Neuronal stem cell (in vitro differentiated cells): Measurements from ENCODE around the gene NPAS2.

Experiments used
- DNase-seq: peaks from one replicate; pipeline ENCODE4 v3.0.0-alpha.2; 2013; ENCODE audit warnings: low spot score
- H2AFZ ChIP-seq: one replicate; pipeline ENCODE4 v1.6.1; 2013; ENCODE audit warnings: mild to moderate bottlenecking, low read length, inconsistent platforms
- H2AK5ac ChIP-seq: 2 replicates; pipeline ENCODE4 v1.6.1; 2013; ENCODE audit warnings: low read depth, mild to moderate bottlenecking, inconsistent platforms, low read length, moderate library complexity, mixed read lengths
- H2BK120ac ChIP-seq: 2 replicates; pipeline ENCODE4 v1.6.1; 2013; ENCODE audit warnings: low read depth, mild to moderate bottlenecking, inconsistent platforms, low read length, moderate library complexity, mixed read lengths
- H2BK12ac ChIP-seq: one replicate; pipeline ENCODE4 v1.6.1; 2013; ENCODE audit warnings: low read length, inconsistent platforms
- H2BK15ac ChIP-seq: 2 replicates; pipeline ENCODE4 v1.6.1; 2013; ENCODE audit warnings: mild to moderate bottlenecking, low read length, inconsistent platforms, mixed read lengths
- H2BK5ac ChIP-seq: one replicate; pipeline ENCODE4 v1.6.1; 2013; ENCODE audit warnings: inconsistent platforms, mild to moderate bottlenecking, low read length, moderate library complexity
- H3K14ac ChIP-seq: one replicate; pipeline ENCODE4 v1.6.1; 2013; ENCODE audit warnings: low read length, inconsistent platforms
- H3K18ac ChIP-seq: 2 replicates; pipeline ENCODE4 v1.6.1; 2013; ENCODE audit warnings: low read length, inconsistent platforms
- H3K23ac ChIP-seq: 2 replicates; pipeline ENCODE4 v1.6.1; 2013; ENCODE audit warnings: low read depth, mild to moderate bottlenecking, mixed read lengths, low read length, inconsistent platforms; ENCODE audit not compliant: poor library complexity
- H3K27ac ChIP-seq: replicated peaks from 3 replicates; pipeline ENCODE4 v1.5.1; 2013; ENCODE audit warnings: low read length, inconsistent platforms
- H3K27me3 ChIP-seq, 3 experiments: 2 replicates each; pipeline ENCODE4 v1.6.1; 2013; ENCODE audit warnings: low read length in 3 of 3, mild to moderate bottlenecking in 2 of 3, inconsistent platforms in 1 of 3, low read depth in 1 of 3, mixed read lengths in 1 of 3, moderate library complexity in 1 of 3; ENCODE audit not compliant: control insufficient read depth in 3 of 3, insufficient read depth in 3 of 3
- H3K36me3 ChIP-seq, 2 donors: replicated peaks in 1 of 2; 2 replicates each; pipeline ENCODE4 v1.6.1; 2013; ENCODE audit warnings: low read length in 2 of 2; ENCODE audit not compliant: control insufficient read depth in 2 of 2, insufficient read depth in 2 of 2
- H3K4ac ChIP-seq: 2 replicates; pipeline ENCODE4 v1.6.1; 2013; ENCODE audit warnings: inconsistent platforms, mild to moderate bottlenecking, low read length, moderate library complexity
- H3K4me1 ChIP-seq, 2 donors: 1 replicate in 1 of 2; 2 replicates in 1 of 2; pipeline ENCODE4 v1.6.1; 2013; ENCODE audit warnings: low read length in 2 of 2, low read depth in 1 of 2; ENCODE audit not compliant: control insufficient read depth in 2 of 2, insufficient read depth in 1 of 2
- H3K4me2 ChIP-seq: one replicate; pipeline ENCODE4 v1.6.1; 2013; ENCODE audit warnings: mild to moderate bottlenecking, low read length, inconsistent platforms; ENCODE audit not compliant: insufficient read depth, poor library complexity, severe bottlenecking
- H3K4me3 ChIP-seq, 2 donors: 2 replicates each; pipeline ENCODE4 v1.5.1; 2013; ENCODE audit warnings: low read length in 2 of 2, mild to moderate bottlenecking in 2 of 2, inconsistent platforms in 1 of 2, moderate library complexity in 1 of 2
- H3K79me1 ChIP-seq: one replicate; pipeline ENCODE4 v1.6.1; 2013; ENCODE audit warnings: low read depth, mild to moderate bottlenecking, inconsistent platforms, low read length, moderate library complexity
- H3K9ac ChIP-seq: one replicate; pipeline ENCODE4 v1.6.1; 2013; ENCODE audit warnings: mild to moderate bottlenecking, low read depth, low read length, inconsistent platforms; ENCODE audit not compliant: poor library complexity
- H3K9me3 ChIP-seq, 2 donors: replicated peaks in 1 of 2; 2 replicates each; pipeline versions ENCODE3 to v1.6.1; 2013; ENCODE audit warnings: low read length in 2 of 2, mild to moderate bottlenecking in 2 of 2, inconsistent platforms in 1 of 2, low read depth in 1 of 2, mixed read lengths in 1 of 2, moderate library complexity in 1 of 2; ENCODE audit not compliant: control insufficient read depth in 2 of 2, insufficient read depth in 1 of 2
- H4K8ac ChIP-seq: one replicate; pipeline ENCODE4 v1.6.1; 2013; ENCODE audit warnings: low read depth, mild to moderate bottlenecking, inconsistent platforms, low read length, moderate library complexity
- H4K91ac ChIP-seq: one replicate; pipeline ENCODE4 v1.6.1; 2013; ENCODE audit warnings: low read length, low read depth, mild to moderate bottlenecking, inconsistent platforms; ENCODE audit not compliant: poor library complexity
- WGBS, 2 donors: extraction: QIAGEN DNeasy Blood & Tissue Kit; methylation state at CpG; one replicate each; pipeline ENCODE4 v1.1.7; 2013; ENCODE audit warnings: missing lambda C conversion rate in 2 of 2, mixed read lengths in 1 of 2; ENCODE audit not compliant: insufficient read length in 2 of 2, insufficient replicate concordance in 1 of 2; ENCODE audit errors: extremely low coverage in 2 of 2; 5-methylcytosine and 5-hydroxymethylcytosine counted together

NPAS2 gene

DNA sequence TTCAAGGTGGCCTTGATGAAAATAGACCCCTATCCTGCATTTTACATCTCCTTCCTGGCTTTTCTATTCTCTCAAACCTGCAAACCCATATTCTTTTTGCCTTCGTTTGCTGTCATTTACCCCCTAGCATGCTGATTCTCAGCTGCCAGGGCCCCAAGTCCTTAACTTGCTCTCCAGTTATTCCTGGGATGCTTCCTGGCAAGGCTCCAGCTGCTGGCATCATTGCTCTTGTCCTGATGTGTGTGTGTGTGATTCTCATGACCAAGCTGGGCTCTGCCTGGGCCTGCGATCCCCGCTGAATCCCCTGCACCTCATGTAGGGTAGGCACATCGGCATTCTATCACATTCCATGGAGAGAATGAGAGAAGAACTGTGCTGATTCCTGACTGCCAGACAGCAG is 11.9 kb downstream of the NPAS2 start:
- Histone ChIP-seq H3K9ac (no peak overlapping the region), H3K18ac (no peak overlapping the region), H4K8ac (no peak overlapping the region), H2AK5ac (no peak overlapping the region), H4K91ac (no peak overlapping the region), H2BK120ac (no peak overlapping the region), H3K36me3 (no peaks in the 10 kb centered on the region), H3K9me3 (no peaks in the 10 kb centered on the region), H3K4me1 (no peaks in the 10 kb centered on the region), H2BK12ac (no peak overlapping the region), H3K27ac (no peak overlapping the region), H3K4me3 (no peak overlapping the region), H3K79me1 (no peaks in the 10 kb centered on the region), H3K4ac (no peak overlapping the region), H2AFZ (no peak overlapping the region), H2BK15ac (no peak overlapping the region), H3K23ac (no peak overlapping the region), H3K4me2 (no peak overlapping the region), H3K14ac (no peak overlapping the region), H2BK5ac (no peak overlapping the region), H3K27me3 (peaks cover 0 to 3% (median 0%) of the 10 kb centered on the region in 3 experiments)
- WGBS, 2 donors, result no CpG with 5 or more reads among the region's 4 CpGs
- no peak for DNase-seq

DNA sequence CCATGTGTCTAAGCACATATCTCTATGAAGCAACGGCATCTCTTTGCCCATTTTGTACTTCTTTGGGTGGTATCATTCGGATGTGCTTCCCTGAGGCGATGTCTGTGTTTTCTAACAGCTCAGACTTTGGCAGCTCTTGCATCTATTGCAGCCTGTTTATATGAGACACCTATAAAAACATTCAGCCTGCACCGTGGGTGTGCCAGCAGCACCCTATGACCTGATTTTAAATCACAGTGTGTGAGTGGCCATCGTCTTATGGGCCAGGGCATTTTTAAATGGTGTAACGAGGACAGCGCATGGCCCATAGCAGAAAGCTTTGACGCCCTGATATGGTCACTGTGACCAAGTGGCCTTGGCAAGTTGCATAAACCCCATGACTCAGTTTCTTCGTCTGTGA is 12.9 kb downstream of the NPAS2 start:
- DNase-seq, result no peak
- no peak overlapping the region for H2BK5ac ChIP-seq
- H3K14ac ChIP-seq, result no peak overlapping the region
- H3K18ac ChIP-seq, result no peak overlapping the region
- no peak overlapping the region for H4K91ac ChIP-seq
- H3K79me1 ChIP-seq, result no peaks in the 10 kb centered on the region
- no peaks in the 10 kb centered on the region for H3K36me3 ChIP-seq
- H3K27ac ChIP-seq, result no peak overlapping the region
- no peaks in the 10 kb centered on the region for H3K9me3 ChIP-seq
- H4K8ac ChIP-seq, result no peak overlapping the region
- H2BK12ac ChIP-seq, result no peak overlapping the region
- H3K4me3 ChIP-seq, result no peak overlapping the region
- no peak overlapping the region for H2AK5ac ChIP-seq
- no peak overlapping the region for H2BK120ac ChIP-seq
- H2BK15ac ChIP-seq, result no peak overlapping the region
- H3K4me2 ChIP-seq, result no peak overlapping the region
- H3K4ac ChIP-seq, result no peak overlapping the region
- WGBS, 2 donors, result no CpG with 5 or more reads among the region's 9 CpGs
- H3K9ac ChIP-seq, result no peak overlapping the region
- peaks cover 0 to 3% (median 0%) of the 10 kb centered on the region in 3 experiments for H3K27me3 ChIP-seq
- H3K23ac ChIP-seq, result no peak overlapping the region
- H3K4me1 ChIP-seq, result no peaks in the 10 kb centered on the region
- no peak overlapping the region for H2AFZ ChIP-seq

DNA sequence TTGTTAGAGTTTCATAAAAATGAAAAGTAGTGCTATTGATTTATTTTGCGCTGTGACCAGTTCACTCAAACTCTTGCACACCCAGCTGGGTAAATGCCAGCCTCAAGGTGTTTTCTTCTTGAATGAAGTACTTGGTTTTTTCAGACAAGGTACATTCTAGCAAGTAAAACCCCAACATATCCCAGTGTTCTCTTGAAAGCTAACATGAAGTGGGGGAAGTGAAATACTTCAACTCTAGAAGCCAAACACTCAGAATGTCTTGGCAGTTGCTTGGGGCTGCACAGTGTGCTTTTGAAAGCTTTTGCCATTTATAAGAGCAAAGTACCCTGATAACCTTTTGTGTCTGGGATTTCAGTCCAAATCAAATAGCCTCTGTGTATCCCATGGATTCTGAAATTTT is 13.4 kb downstream of the NPAS2 start:
- DNase-seq, result no peak
- H2BK12ac ChIP-seq, result no peak overlapping the region
- no peak overlapping the region for H3K23ac ChIP-seq
- no peak overlapping the region for H3K18ac ChIP-seq
- no peak overlapping the region for H3K4me2 ChIP-seq
- H3K27ac ChIP-seq, result no peak overlapping the region
- H3K79me1 ChIP-seq, result no peaks in the 10 kb centered on the region
- no peak overlapping the region for H3K4ac ChIP-seq
- H2BK120ac ChIP-seq, result no peak overlapping the region
- WGBS, 2 donors, result no CpG with 5 or more reads among the region's 1 CpG
- H2AK5ac ChIP-seq, result no peak overlapping the region
- H3K36me3 ChIP-seq, result no peaks in the 10 kb centered on the region
- no peak overlapping the region for H3K9ac ChIP-seq
- H2BK15ac ChIP-seq, result no peak overlapping the region
- H3K14ac ChIP-seq, result no peak overlapping the region
- H3K4me1 ChIP-seq, result no peaks in the 10 kb centered on the region
- no peak overlapping the region for H2AFZ ChIP-seq
- peaks cover 0 to 3% (median 0%) of the 10 kb centered on the region in 3 experiments for H3K27me3 ChIP-seq
- H2BK5ac ChIP-seq, result no peak overlapping the region
- no peak overlapping the region for H3K4me3 ChIP-seq
- H4K8ac ChIP-seq, result no peak overlapping the region
- H3K9me3 ChIP-seq, result no peaks in the 10 kb centered on the region
- no peak overlapping the region for H4K91ac ChIP-seq

DNA sequence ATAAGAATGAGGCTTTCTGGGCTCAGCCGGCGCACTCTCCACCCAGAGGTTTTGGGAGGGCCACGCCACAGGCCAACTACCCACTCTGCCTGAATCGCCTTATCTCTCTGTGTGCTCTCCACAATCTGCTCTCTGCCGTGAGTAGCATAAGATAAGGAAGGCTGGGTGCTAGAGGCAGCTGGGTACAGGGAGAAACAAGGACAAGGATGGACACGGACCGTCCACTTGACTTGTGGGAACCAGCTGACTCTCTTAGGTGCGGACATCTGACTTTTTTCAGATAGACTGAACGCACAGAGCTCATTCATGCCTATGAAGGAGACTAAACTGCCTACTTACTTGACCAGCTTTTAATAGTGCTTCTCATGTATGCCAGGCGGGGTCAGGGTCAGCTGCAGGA is 14.3 kb downstream of the NPAS2 start:
- Histone ChIP-seq H3K4me3 (no peak overlapping the region), H3K4ac (no peak overlapping the region), H3K27me3 (peaks cover 0 to 3% (median 0%) of the 10 kb centered on the region in 3 experiments), H3K79me1 (no peaks in the 10 kb centered on the region), H3K18ac (peak overlapping the region; percentile 15), H3K23ac (no peak overlapping the region), H2AFZ (no peak overlapping the region), H4K8ac (no peak overlapping the region), H3K4me1 (no peaks in the 10 kb centered on the region), H3K9ac (no peak overlapping the region), H2BK5ac (no peak overlapping the region), H4K91ac (no peak overlapping the region), H3K4me2 (no peak overlapping the region), H3K9me3 (no peaks in the 10 kb centered on the region), H2AK5ac (no peak overlapping the region), H2BK120ac (no peak overlapping the region), H3K27ac (no peak overlapping the region), H3K36me3 (no peaks in the 10 kb centered on the region), H2BK12ac (no peak overlapping the region), H2BK15ac (no peak overlapping the region), H3K14ac (peak overlapping the region; percentile 31)
- no CpG with 5 or more reads among the region's 10 CpGs for WGBS, 2 donors
- no peak for DNase-seq
